Duodenal mucosa (tissue), 2 donors: ENCODE data around the gene MAP3K5.
"Not testable (repeated sequence)": the region's sequence is repeated elsewhere in the genome, so short reads cannot be mapped to it uniquely, and the experiment has no call there.

Experiments
- H3K27ac ChIP-seq: one replicate; pipeline ENCODE4 v1.7.0; 2013; ENCODE audit warnings: low read depth, low read length
- H3K27me3 ChIP-seq, 2 donors: one replicate each; pipeline ENCODE4 v1.7.0; 2013; ENCODE audit warnings: low read length in 2 of 2, control low read depth in 1 of 2; ENCODE audit not compliant: insufficient read depth in 2 of 2, control insufficient read depth in 1 of 2
- H3K36me3 ChIP-seq, 2 donors: one replicate each; pipeline ENCODE4 v1.7.0; 2013; ENCODE audit warnings: low read length in 2 of 2, control low read depth in 1 of 2; ENCODE audit not compliant: insufficient read depth in 2 of 2, control insufficient read depth in 1 of 2
- H3K4me1 ChIP-seq, 2 donors: one replicate each; pipeline ENCODE4 v1.7.0; 2013; ENCODE audit warnings: low read length in 2 of 2, control low read depth in 1 of 2; ENCODE audit not compliant: insufficient read depth in 2 of 2, control insufficient read depth in 1 of 2
- H3K4me3 ChIP-seq, 2 donors: one replicate each; pipeline ENCODE4 v1.7.0; 2013; ENCODE audit warnings: low read length in 2 of 2, low read depth in 1 of 2
- H3K9ac ChIP-seq, 2 donors: one replicate each; pipeline ENCODE4 v1.7.0; 2013; ENCODE audit warnings: low read length in 2 of 2, low read depth in 1 of 2
- H3K9me3 ChIP-seq, 2 donors: one replicate each; pipeline ENCODE4 v1.7.0; 2013; ENCODE audit warnings: low read length in 2 of 2, control low read depth in 1 of 2; ENCODE audit not compliant: control insufficient read depth in 1 of 2

The MAP3K5 gene

GRCh38 chr6:136592930-136593673 is 199.2 kb downstream of the MAP3K5 start:
- no peak overlapping the region for H3K4me3 ChIP-seq
- H3K4me1 ChIP-seq = peaks cover 4 to 10% of the 10 kb centered on the region in 2 donors
- H3K27me3 ChIP-seq = no peaks in the 10 kb centered on the region
- H3K36me3 ChIP-seq = peaks cover 33 to 41% of the 10 kb centered on the region in 2 donors
- no peak overlapping the region for H3K27ac ChIP-seq
- no peak overlapping the region for H3K9ac ChIP-seq
- no peaks in the 10 kb centered on the region for H3K9me3 ChIP-seq

GRCh38 chr6:136591617-136592016 is 200.7 kb downstream of the MAP3K5 start:
- H3K9me3 ChIP-seq = no peaks in the 10 kb centered on the region
- H3K9ac ChIP-seq = no peak overlapping the region
- H3K27ac ChIP-seq = no peak overlapping the region
- H3K4me1 ChIP-seq = peaks cover 4 to 10% of the 10 kb centered on the region in 2 donors
- no peaks in the 10 kb centered on the region for H3K27me3 ChIP-seq
- no peak overlapping the region for H3K4me3 ChIP-seq
- H3K36me3 ChIP-seq = peaks cover 30 to 48% of the 10 kb centered on the region in 2 donors

GRCh38 chr6:136590846-136591245 is 201.4 kb downstream of the MAP3K5 start:
- Histone ChIP-seq H3K4me1 (peaks cover 4 to 10% of the 10 kb centered on the region in 2 donors), H3K36me3 (peaks cover 28 to 44% of the 10 kb centered on the region in 2 donors)
- not testable (repeated sequence) for H3K9ac ChIP-seq, H3K27me3 ChIP-seq, H3K4me3 ChIP-seq, H3K9me3 ChIP-seq, H3K27ac ChIP-seq

GRCh38 chr6:136587527-136587926 is 204.8 kb downstream of the MAP3K5 start:
- H3K4me3 ChIP-seq = no peak overlapping the region
- H3K36me3 ChIP-seq = peaks cover 25 to 47% of the 10 kb centered on the region in 2 donors
- H3K9me3 ChIP-seq = no peaks in the 10 kb centered on the region
- H3K27me3 ChIP-seq = no peaks in the 10 kb centered on the region
- H3K27ac ChIP-seq = no peak overlapping the region
- no peak overlapping the region for H3K9ac ChIP-seq
- no peaks in the 10 kb centered on the region for H3K4me1 ChIP-seq

GRCh38 chr6:136586295-136586694 is 206.0 kb downstream of the MAP3K5 start:
- Histone ChIP-seq H3K4me1 (no peaks in the 10 kb centered on the region), H3K9ac (no peak overlapping the region), H3K4me3 (no peak overlapping the region), H3K36me3 (peaks cover 15 to 41% of the 10 kb centered on the region in 2 donors), H3K9me3 (no peaks in the 10 kb centered on the region), H3K27me3 (no peaks in the 10 kb centered on the region), H3K27ac (no peak overlapping the region)

- not testable (repeated sequence) for H3K4me3 ChIP-seq, H3K9me3 ChIP-seq, H3K4me1 ChIP-seq, H3K9ac ChIP-seq, H3K27me3 ChIP-seq, H3K27ac ChIP-seq
- H3K36me3 ChIP-seq = peaks cover 11 to 35% of the 10 kb centered on the region in 2 donors
Observed at GRCh38 chr6:136585523-136585922, 206.8 kb downstream of the MAP3K5 start.

- H3K27me3 ChIP-seq, H3K9ac ChIP-seq, H3K4me3 ChIP-seq, H3K9me3 ChIP-seq, H3K27ac ChIP-seq, H3K4me1 ChIP-seq: not testable (repeated sequence)
- peaks cover 11 to 35% of the 10 kb centered on the region in 2 donors for H3K36me3 ChIP-seq
Observed at GRCh38 chr6:136584290-136584689, 208.0 kb downstream of the MAP3K5 start.

GRCh38 chr6:136582711-136583471 is 209.4 kb downstream of the MAP3K5 start:
- no peak overlapping the region for H3K9ac ChIP-seq
- H3K4me3 ChIP-seq = no peak overlapping the region
- H3K9me3 ChIP-seq = no peaks in the 10 kb centered on the region
- H3K27ac ChIP-seq = no peak overlapping the region
- no peaks in the 10 kb centered on the region for H3K27me3 ChIP-seq
- H3K36me3 ChIP-seq = peaks cover 11 to 29% of the 10 kb centered on the region in 2 donors
- no peaks in the 10 kb centered on the region for H3K4me1 ChIP-seq

GRCh38 chr6:136579800-136580199 is 212.5 kb downstream of the MAP3K5 start:
- peaks cover 11 to 39% of the 10 kb centered on the region in 2 donors for H3K36me3 ChIP-seq

GRCh38 chr6:136576821-136577220 is 215.5 kb downstream of the MAP3K5 start:
- Histone ChIP-seq H3K9ac (no peak overlapping the region), H3K27me3 (no peaks in the 10 kb centered on the region), H3K4me3 (no peak overlapping the region), H3K36me3 (peaks cover 15 to 38% of the 10 kb centered on the region in 2 donors), H3K4me1 (no peaks in the 10 kb centered on the region), H3K9me3 (peaks cover 0 to under 1% of the 10 kb centered on the region in 2 donors), H3K27ac (no peak overlapping the region)

More at GRCh38 chr6:136579800-136580199, 212.5 kb downstream of the MAP3K5 start:
- H3K27ac ChIP-seq = no peak overlapping the region
- no peaks in the 10 kb centered on the region for H3K27me3 ChIP-seq
- no peak overlapping the region for H3K4me3 ChIP-seq
- no peaks in the 10 kb centered on the region for H3K4me1 ChIP-seq
- H3K9ac ChIP-seq = no peak overlapping the region
- H3K9me3 ChIP-seq = no peaks in the 10 kb centered on the region
